Mucosa of stomach (tissue), 1 donor: ENCODE results near the gene GSN.

Experiments
- H3K27me3 ChIP-seq: one replicate; pipeline ENCODE4 v1.7.0; 2013; ENCODE audit warnings: mild to moderate bottlenecking, low read length; ENCODE audit not compliant: control insufficient read depth, insufficient read depth
- H3K36me3 ChIP-seq: one replicate; pipeline ENCODE4 v1.7.0; 2013; ENCODE audit warnings: low read length; ENCODE audit not compliant: control insufficient read depth, insufficient read depth
- H3K4me1 ChIP-seq: one replicate; pipeline ENCODE4 v1.7.0; 2013; ENCODE audit warnings: mild to moderate bottlenecking, low read length; ENCODE audit not compliant: control insufficient read depth, insufficient read depth
- H3K4me3 ChIP-seq: one replicate; pipeline ENCODE4 v1.7.0; 2013; ENCODE audit warnings: low read length
- H3K9ac ChIP-seq: one replicate; pipeline ENCODE4 v1.7.0; 2013; ENCODE audit warnings: mild to moderate bottlenecking, low read length, moderate library complexity
- H3K9me3 ChIP-seq: one replicate; pipeline ENCODE4 v1.7.0; 2013; ENCODE audit warnings: mild to moderate bottlenecking, low read length, moderate library complexity; ENCODE audit not compliant: control insufficient read depth
- donor health status: Pancreatic carcinoma.

Gene GSN

DNA sequence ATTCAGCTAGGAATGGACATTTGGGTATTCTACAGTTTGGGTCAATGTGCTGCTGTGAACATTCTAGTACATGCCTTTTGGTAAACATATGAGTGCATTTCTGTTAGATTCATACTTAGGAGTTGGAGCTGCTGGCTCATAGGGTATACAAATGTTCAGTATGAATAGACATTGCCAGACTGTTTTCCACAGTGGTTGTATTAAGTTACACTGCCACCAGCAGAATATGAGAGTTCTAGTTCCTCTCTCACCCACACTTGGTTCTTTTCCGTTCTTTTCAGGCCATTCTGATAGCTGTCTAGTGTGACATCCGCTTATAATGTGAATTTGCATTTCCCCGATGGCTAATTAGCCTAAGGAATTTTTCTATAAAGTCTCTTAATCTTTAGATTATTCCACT lies 77.1 kb downstream of the GSN start:
- H3K27me3 ChIP-seq: no peaks in the 10 kb centered on the region
- H3K9me3 ChIP-seq: no peaks in the 10 kb centered on the region
- H3K9ac ChIP-seq: no peak overlapping the region
- no peak overlapping the region for H3K4me3 ChIP-seq
- no peaks in the 10 kb centered on the region for H3K36me3 ChIP-seq
- peaks cover 5% of the 10 kb centered on the region for H3K4me1 ChIP-seq

DNA sequence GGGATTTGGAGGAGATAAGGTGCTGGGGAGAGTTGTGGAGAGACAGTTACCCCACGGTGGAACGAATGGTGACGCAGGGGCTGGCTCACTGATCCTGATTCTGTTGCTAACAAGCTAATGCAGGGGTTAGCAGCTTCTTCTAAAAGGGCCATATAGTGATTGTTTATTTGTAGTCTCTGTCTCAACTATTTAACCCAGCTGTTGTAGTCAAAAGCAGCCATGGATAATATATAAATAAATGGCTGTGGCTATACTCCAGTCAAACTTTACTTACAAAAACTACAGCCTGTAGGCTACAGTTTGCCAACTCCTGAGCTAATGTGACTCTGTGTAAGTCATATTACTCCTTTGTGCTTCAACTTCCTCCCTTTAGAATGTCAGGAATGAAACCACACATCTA lies 80.3 kb downstream of the GSN start:
- H3K4me1 ChIP-seq: peaks cover 17% of the 10 kb centered on the region
- no peak overlapping the region for H3K9ac ChIP-seq
- no peaks in the 10 kb centered on the region for H3K9me3 ChIP-seq
- H3K4me3 ChIP-seq: no peak overlapping the region
- no peaks in the 10 kb centered on the region for H3K27me3 ChIP-seq
- H3K36me3 ChIP-seq: no peaks in the 10 kb centered on the region

GRCh38 chr9:121349009-121349408 lies 81.0 kb downstream of the GSN start:
- H3K9ac ChIP-seq: no peak overlapping the region
- no peaks in the 10 kb centered on the region for H3K9me3 ChIP-seq
- H3K27me3 ChIP-seq: no peaks in the 10 kb centered on the region
- no peak overlapping the region for H3K4me3 ChIP-seq
- H3K4me1 ChIP-seq: peaks cover 25% of the 10 kb centered on the region
- H3K36me3 ChIP-seq: no peaks in the 10 kb centered on the region

- Histone ChIP-seq H3K27me3 (no peaks in the 10 kb centered on the region), H3K4me1 (peaks cover 27% of the 10 kb centered on the region), H3K4me3 (no peak overlapping the region), H3K36me3 (no peaks in the 10 kb centered on the region), H3K9ac (no peak overlapping the region), H3K9me3 (no peaks in the 10 kb centered on the region)
Measured at GRCh38 chr9:121350036-121350435, 82.1 kb downstream of the GSN start.

DNA sequence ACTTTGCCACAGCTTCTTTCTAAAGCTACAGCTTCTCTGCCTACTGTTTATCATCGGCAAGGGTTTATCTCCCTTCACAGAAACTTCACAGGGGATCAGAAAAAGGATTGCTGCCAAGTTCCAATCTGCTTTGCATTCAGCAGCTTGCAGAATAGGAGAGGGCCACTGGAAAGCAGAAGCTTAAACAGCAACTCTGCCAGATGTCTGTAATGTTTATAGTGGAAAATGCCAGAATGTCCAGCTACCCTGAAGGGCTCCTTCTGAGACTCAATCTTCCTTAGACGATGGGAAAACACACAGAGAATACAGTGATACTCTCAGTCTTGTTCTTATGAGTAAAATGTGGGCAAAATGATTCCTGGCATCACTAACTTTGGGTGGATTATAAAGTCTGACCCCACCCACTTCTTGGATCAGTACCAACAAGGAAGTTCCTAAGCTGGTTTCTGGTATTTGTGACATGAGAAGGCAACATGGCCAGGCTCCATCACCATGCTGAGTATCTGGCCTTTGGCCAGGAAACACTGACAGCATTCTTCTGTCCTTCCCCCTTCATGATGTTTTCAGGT lies 83.1 kb downstream of the GSN start:
- H3K27me3 ChIP-seq: no peaks in the 10 kb centered on the region
- H3K4me1 ChIP-seq: peaks cover 28% of the 10 kb centered on the region
- no peak overlapping the region for H3K4me3 ChIP-seq
- no peak overlapping the region for H3K9ac ChIP-seq
- no peaks in the 10 kb centered on the region for H3K36me3 ChIP-seq
- H3K9me3 ChIP-seq: no peaks in the 10 kb centered on the region

- Histone ChIP-seq H3K9ac (no peak overlapping the region), H3K36me3 (no peaks in the 10 kb centered on the region), H3K9me3 (no peaks in the 10 kb centered on the region), H3K4me1 (peaks cover 39% of the 10 kb centered on the region), H3K4me3 (no peak overlapping the region), H3K27me3 (no peaks in the 10 kb centered on the region)
Measured at GRCh38 chr9:121353241-121354061, 85.5 kb downstream of the GSN start.

GRCh38 chr9:121354141-121354540 lies 86.2 kb downstream of the GSN start:
- H3K9me3 ChIP-seq: no peaks in the 10 kb centered on the region
- H3K9ac ChIP-seq: no peak overlapping the region
- no peaks in the 10 kb centered on the region for H3K27me3 ChIP-seq
- no peak overlapping the region for H3K4me3 ChIP-seq
- peaks cover 39% of the 10 kb centered on the region for H3K4me1 ChIP-seq
- no peaks in the 10 kb centered on the region for H3K36me3 ChIP-seq

GRCh38 chr9:121354762-121355161 lies 86.8 kb downstream of the GSN start:
- H3K27me3 ChIP-seq: no peaks in the 10 kb centered on the region
- H3K9ac ChIP-seq: no peak overlapping the region
- H3K4me3 ChIP-seq: no peak overlapping the region
- H3K9me3 ChIP-seq: no peaks in the 10 kb centered on the region
- H3K4me1 ChIP-seq: peaks cover 39% of the 10 kb centered on the region
- no peaks in the 10 kb centered on the region for H3K36me3 ChIP-seq

DNA sequence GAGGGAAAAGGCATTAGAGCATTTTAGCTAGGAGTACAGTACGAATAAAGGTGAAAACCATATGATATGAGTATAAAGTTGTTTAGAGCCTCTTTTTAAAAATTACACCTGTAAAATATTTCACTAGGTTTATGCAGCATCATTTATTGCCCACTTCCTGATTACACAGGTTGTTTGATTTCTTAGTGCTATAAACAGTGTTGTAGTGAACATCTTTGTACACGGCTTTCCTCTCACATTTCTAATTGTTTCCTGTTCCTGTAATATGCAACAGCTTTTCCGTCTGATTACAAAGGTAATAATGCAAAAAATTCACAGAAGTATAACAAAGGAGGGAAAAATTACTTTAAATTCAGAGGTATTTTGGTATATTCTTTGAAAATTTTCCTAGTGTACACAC lies 89.0 kb downstream of the GSN start:
- H3K36me3 ChIP-seq: no peaks in the 10 kb centered on the region
- H3K4me1 ChIP-seq: peaks cover 28% of the 10 kb centered on the region

GRCh38 chr9:121358751-121359150 lies 90.8 kb downstream of the GSN start:
- Histone ChIP-seq H3K27me3 (no peaks in the 10 kb centered on the region), H3K9ac (no peak overlapping the region), H3K4me3 (no peak overlapping the region), H3K4me1 (peaks cover 25% of the 10 kb centered on the region), H3K36me3 (no peaks in the 10 kb centered on the region), H3K9me3 (no peaks in the 10 kb centered on the region)

More for the DNA sequence above, 89.0 kb downstream of the GSN start:
- Histone ChIP-seq H3K9ac (no peak overlapping the region), H3K9me3 (no peaks in the 10 kb centered on the region), H3K27me3 (no peaks in the 10 kb centered on the region), H3K4me3 (no peak overlapping the region)

- Histone ChIP-seq H3K27me3 (no peaks in the 10 kb centered on the region), H3K4me3 (no peak overlapping the region), H3K36me3 (no peaks in the 10 kb centered on the region), H3K9me3 (no peaks in the 10 kb centered on the region), H3K4me1 (peaks cover 17% of the 10 kb centered on the region), H3K9ac (no peak overlapping the region)
Measured at GRCh38 chr9:121359351-121360294, 91.7 kb downstream of the GSN start.
